Lower leg skin (tissue), 3 donors: ENCODE results near the gene ENAH.

Experiments used
- POLR2A ChIP-seq, 2 donors: fragments of 450-650 bp; IDR thresholded peaks; one replicate each; pipeline ENCODE4 v1.6.1; 2016 to 2017; ENCODE audit warnings: antibody characterized with exemption in 2 of 2, mild to moderate bottlenecking in 1 of 2, moderate library complexity in 1 of 2
- TF ChIP-seq, protein P1 (sequence below), 3 donors: fragments of 450-650 bp; IDR thresholded peaks; one replicate each; pipeline ENCODE4 v1.5.1; 2016; ENCODE audit warnings: antibody characterized with exemption in 3 of 3, mild to moderate bottlenecking in 3 of 3, moderate library complexity in 2 of 3

- TF ChIP-seq, protein P1, sequence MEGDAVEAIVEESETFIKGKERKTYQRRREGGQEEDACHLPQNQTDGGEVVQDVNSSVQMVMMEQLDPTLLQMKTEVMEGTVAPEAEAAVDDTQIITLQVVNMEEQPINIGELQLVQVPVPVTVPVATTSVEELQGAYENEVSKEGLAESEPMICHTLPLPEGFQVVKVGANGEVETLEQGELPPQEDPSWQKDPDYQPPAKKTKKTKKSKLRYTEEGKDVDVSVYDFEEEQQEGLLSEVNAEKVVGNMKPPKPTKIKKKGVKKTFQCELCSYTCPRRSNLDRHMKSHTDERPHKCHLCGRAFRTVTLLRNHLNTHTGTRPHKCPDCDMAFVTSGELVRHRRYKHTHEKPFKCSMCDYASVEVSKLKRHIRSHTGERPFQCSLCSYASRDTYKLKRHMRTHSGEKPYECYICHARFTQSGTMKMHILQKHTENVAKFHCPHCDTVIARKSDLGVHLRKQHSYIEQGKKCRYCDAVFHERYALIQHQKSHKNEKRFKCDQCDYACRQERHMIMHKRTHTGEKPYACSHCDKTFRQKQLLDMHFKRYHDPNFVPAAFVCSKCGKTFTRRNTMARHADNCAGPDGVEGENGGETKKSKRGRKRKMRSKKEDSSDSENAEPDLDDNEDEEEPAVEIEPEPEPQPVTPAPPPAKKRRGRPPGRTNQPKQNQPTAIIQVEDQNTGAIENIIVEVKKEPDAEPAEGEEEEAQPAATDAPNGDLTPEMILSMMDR (IDR thresholded peaks at IDR 0.05) = no peak
- no peak for TF ChIP-seq POLR2A (IDR thresholded peaks at IDR 0.05)
Measured at GRCh38 chr1:225627304-225627947, 25.5 kb downstream of the ENAH start.
